Psoas muscle (tissue), 8 donors: ENCODE results near the gene SENP7. TPM values are rescaled to one million over a fixed set of nuclear protein-coding genes. Genes with fewer than 3 reads are reported as not detected.
A peak's percentile ranks its signal among the peaks of the same experiment; 100 is the strongest.
"Not testable (repeated sequence)": the region's sequence is repeated elsewhere in the genome, so short reads cannot be mapped to it uniquely, and the experiment has no call there.

ENCODE experiments used
- ATAC-seq, 4 donors: fragments of 200-7000 bp; cut with Tn5 transposase; one replicate each; pipeline ENCODE4 v1.9.1; 2020; ENCODE audit warnings: moderate library complexity in 3 of 4, mild to moderate bottlenecking in 2 of 4
- DNase-seq, 2 donors: peaks; one replicate each; pipeline ENCODE4 v3.0.0-alpha.2; 2020
- H3K27ac ChIP-seq: fragments of 200-600 bp; one replicate; pipeline ENCODE4 v1.8.0; 2022
- H3K27me3 ChIP-seq, 3 donors: fragments of 200-600 bp in 1 of 3; one replicate each; pipeline versions ENCODE4 v1.6.1 to v1.8.0; 2013 to 2022; ENCODE audit warnings: low read length in 2 of 3, mild to moderate bottlenecking in 2 of 3, moderate library complexity in 1 of 3; ENCODE audit not compliant: insufficient read depth in 3 of 3
- H3K36me3 ChIP-seq, 2 donors: fragments of 200-600 bp in 1 of 2; one replicate each; pipeline versions ENCODE4 v1.6.1 to v1.8.0; 2013 to 2022; ENCODE audit warnings: low read depth in 1 of 2, mild to moderate bottlenecking in 1 of 2, moderate library complexity in 1 of 2; ENCODE audit not compliant: insufficient read depth in 1 of 2
- H3K4me1 ChIP-seq: fragments of 200-600 bp; one replicate; pipeline ENCODE4 v1.8.0; 2022
- H3K4me3 ChIP-seq: fragments of 200-600 bp; one replicate; pipeline ENCODE4 v1.8.0; 2022; ENCODE audit warnings: mild to moderate bottlenecking
- H3K9me3 ChIP-seq: fragments of 200-600 bp; one replicate; pipeline ENCODE4 v1.8.0; 2022
- WGBS, 3 donors: extraction: QIAGEN DNeasy Blood & Tissue Kit; methylation state at CpG; one replicate each; pipeline versions ENCODE4 v1.1.6 to v1.1.7; 2013; 5-methylcytosine and 5-hydroxymethylcytosine counted together
- intact Hi-C, 2 donors: fragments of 100-400 bp; cut with DNase I; formaldehyde crosslinking; loops; one replicate each; pipeline versions ENCODE4 v1.11.0 to v1.14.2; 2022
- polyA plus RNA-seq, 3 donors: library from polyadenylated mRNA; stranded (reverse); fragments of 200-250 nt; gene quantifications; one replicate each; pipeline ENCODE4 v1.2.3, GENCODE V29; 2013
- total RNA-seq, 4 donors: library from RNA; stranded (reverse); fragmentation: NEBNext Ultra II Directional in 2 of 4; extraction: Animal tissue kit (Norgen Biotek cat#: 25700) in 2 of 4; gene quantifications; one replicate each; pipeline versions ENCODE4 v1.2.1 to v1.2.4, GENCODE V29; 2021 to 2023
- TF ChIP-seq, protein P1 (sequence below): fragments of 200-600 bp; IDR thresholded peaks from one replicate; pipeline ENCODE4 v1.8.0; 2022; ENCODE audit warnings: antibody characterized with exemption
- donor health status: healthy with polysubstance abuse.
- donor health status: DM: no; HTN: no; CAD: no; lungs with moderate emphysema.
- donor health status: Bipolar disorder and iron deficiency.
- donor health status: healthy.
- donor health status: DM: yes; HTN: yes; CAD: no.
- donor health status: DM: no; HTN: no; CAD: no.
- donor health status: DM: no; HTN: no; CAD: no.
- donor health status: DM: yes; HTN: yes; CAD: no.

The SENP7 gene
- total and polyA plus RNA-seq, 7 donors, result 4.2 to 8.7 (median 7.7) TPM

DNA sequence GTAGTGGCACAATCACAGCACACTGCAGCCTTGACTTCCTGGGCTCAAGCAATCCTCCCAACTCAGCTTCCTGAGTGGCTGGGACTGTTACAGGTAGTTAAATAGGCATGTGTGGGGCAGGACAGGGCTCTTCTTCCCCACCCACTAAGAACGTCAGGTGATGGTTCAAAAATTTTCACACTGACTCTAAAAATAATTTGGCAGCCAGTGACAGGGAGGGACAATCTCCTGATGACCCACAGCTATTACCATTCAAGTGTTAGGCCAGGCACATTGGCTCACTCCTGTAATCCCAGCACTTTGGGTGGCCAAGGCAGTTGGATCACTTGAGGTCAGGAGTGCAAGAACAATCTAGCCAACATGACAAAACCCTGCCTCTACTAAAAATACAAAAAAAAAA, 36.5 kb upstream of the SENP7 start:
- intact Hi-C loops, result no loop called here
- TF ChIP-seq, protein P1, sequence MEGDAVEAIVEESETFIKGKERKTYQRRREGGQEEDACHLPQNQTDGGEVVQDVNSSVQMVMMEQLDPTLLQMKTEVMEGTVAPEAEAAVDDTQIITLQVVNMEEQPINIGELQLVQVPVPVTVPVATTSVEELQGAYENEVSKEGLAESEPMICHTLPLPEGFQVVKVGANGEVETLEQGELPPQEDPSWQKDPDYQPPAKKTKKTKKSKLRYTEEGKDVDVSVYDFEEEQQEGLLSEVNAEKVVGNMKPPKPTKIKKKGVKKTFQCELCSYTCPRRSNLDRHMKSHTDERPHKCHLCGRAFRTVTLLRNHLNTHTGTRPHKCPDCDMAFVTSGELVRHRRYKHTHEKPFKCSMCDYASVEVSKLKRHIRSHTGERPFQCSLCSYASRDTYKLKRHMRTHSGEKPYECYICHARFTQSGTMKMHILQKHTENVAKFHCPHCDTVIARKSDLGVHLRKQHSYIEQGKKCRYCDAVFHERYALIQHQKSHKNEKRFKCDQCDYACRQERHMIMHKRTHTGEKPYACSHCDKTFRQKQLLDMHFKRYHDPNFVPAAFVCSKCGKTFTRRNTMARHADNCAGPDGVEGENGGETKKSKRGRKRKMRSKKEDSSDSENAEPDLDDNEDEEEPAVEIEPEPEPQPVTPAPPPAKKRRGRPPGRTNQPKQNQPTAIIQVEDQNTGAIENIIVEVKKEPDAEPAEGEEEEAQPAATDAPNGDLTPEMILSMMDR, result no peak
- no peaks in the 10 kb centered on the region for H3K36me3 ChIP-seq
- H3K27ac ChIP-seq, result no peak overlapping the region
- no peaks in the 10 kb centered on the region for H3K4me1 ChIP-seq
- H3K4me3 ChIP-seq, result no peak overlapping the region
- DNase-seq (no peak), ATAC-seq (no peak)
- WGBS, 3 donors, result 17 to 50% (median 32%) methylated on average over 1 of the region's 1 CpG
- H3K9me3 ChIP-seq, result no peaks in the 10 kb centered on the region
- no peaks in the 10 kb centered on the region for H3K27me3 ChIP-seq

GRCh38 chr3:101548527-101549105, 35.6 kb upstream of the SENP7 start:
- Histone ChIP-seq H3K27ac (no peak overlapping the region), H3K36me3 (no peaks in the 10 kb centered on the region), H3K4me1 (no peaks in the 10 kb centered on the region), H3K27me3 (no peaks in the 10 kb centered on the region), H3K4me3 (no peak overlapping the region), H3K9me3 (no peaks in the 10 kb centered on the region)
- WGBS, 3 donors, result 67 to 71% (median 68%) methylated on average over 2 of the region's 2 CpGs
- DNase-seq (no peak), ATAC-seq (no peak)
- TF ChIP-seq, protein P1, result no peak
- intact Hi-C loops, result no loop called here

DNA sequence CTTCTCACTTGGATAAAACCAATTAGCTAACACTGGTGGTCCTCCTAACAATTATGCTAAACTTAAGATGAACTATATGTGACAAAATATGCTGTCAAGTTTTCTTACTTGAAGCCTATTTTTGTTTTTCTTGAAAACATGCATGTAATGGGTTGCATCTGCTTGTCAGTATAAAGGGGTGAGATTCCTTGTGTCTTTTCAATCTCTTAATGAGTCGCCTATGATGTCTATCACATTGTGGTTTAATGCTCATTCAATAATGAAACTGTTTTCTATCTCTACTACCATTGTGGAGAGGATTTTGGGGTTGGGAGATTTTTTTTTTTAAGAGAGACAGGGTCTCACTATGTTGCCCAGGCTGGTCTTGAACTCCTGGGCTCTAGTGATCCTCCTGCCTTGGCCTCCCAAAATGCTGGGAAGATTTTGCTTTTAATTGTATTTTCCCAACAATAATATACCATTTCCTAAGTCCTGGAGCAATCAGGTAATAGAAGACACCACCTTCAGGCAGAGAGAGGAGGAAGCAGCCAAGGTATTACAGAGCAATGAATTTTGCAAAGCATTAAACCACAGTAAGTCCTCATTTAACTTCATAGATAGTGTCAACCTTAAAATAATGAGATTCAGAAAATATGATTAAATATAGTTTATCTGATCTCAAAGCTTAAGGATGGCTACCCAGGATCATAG, 31.3 kb upstream of the SENP7 start:
- Histone ChIP-seq H3K27me3 (peaks cover 0 to 2% (median 0%) of the 10 kb centered on the region in 3 donors), H3K36me3 (no peaks in the 10 kb centered on the region), H3K4me1 (no peaks in the 10 kb centered on the region), H3K4me3 (no peak overlapping the region), H3K9me3 (no peaks in the 10 kb centered on the region), H3K27ac (no peak overlapping the region)
- DNase-seq (no peak), ATAC-seq (no peak)
- TF ChIP-seq, protein P1, result peak; percentile 8
- WGBS, 3 donors, result 79 to 91% (median 85%) methylated on average over 1 of the region's 1 CpG
- intact Hi-C loops, result no loop called here

DNA sequence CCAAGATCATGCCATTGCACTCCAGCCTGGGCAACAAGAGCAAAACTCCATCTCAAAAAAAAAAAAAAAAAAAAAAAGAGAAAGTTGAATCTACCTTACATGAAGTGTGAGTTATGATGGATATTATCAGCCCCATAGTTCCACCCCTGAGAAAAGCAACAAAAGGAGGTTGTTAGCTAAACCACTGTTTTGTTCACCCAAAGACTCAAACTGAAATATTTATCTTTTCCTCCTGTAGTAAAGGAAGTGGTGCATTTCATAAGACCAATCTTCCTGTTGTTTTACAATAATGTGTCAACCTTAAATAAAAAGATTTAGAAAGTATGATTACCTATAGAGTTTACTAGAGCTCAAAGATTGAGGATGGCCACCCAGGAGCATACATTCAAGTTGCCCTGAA, 29.9 kb upstream of the SENP7 start:
- intact Hi-C loops, result no loop called here
- Histone ChIP-seq H3K27me3 (peaks cover 0 to 2% (median 0%) of the 10 kb centered on the region in 3 donors), H3K27ac (no peak overlapping the region), H3K4me1 (no peaks in the 10 kb centered on the region), H3K36me3 (no peaks in the 10 kb centered on the region), H3K9me3 (no peaks in the 10 kb centered on the region), H3K4me3 (no peak overlapping the region)
- TF ChIP-seq, protein P1, result no peak
- DNase-seq, result no peak
- no peak for ATAC-seq

DNA sequence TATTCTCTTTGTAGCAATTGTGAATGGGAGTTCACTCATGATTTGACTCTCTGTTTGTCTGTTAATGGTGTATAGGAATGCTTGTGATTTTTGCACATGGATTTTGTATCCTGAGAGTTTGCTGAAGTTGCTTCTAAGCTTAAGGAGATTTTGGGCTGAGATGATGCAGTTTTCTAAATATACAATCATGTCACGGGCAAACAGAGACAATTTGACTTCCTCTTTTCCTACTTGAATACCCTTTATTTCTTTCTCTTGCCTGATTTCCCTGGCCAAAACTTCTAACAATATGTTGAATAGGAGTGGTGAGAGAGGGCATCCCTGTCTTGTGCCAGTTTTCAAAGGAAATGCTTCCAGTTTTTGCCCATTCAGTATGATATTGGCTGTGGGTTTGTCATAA, 23.9 kb upstream of the SENP7 start:
- H3K27ac ChIP-seq, H3K27me3 ChIP-seq, H3K4me1 ChIP-seq, DNase-seq, H3K36me3 ChIP-seq, intact Hi-C loops, H3K4me3 ChIP-seq, H3K9me3 ChIP-seq, ATAC-seq: not testable (repeated sequence)
- WGBS, 3 donors, result 82 to 94% (median 82%) methylated on average over 1 of the region's 1 CpG
